GM12874 (cell line): ENCODE results near the gene NFIA.

Experiments
- CTCF ChIP-seq: IDR thresholded peaks from 2 replicates; pipeline ENCODE4 v1.5.1; 2011; ENCODE audit warnings: low read depth, mild to moderate bottlenecking, control low read depth, low read length, moderate library complexity; ENCODE audit not compliant: insufficient read depth

The NFIA gene

GRCh38 chr1:61472876-61473275, 390.5 kb downstream of the NFIA start:
- TF ChIP-seq CTCF: no peak

- no peak for TF ChIP-seq CTCF
These were observed 392.0 kb downstream of the NFIA start for GRCh38 chr1:61474269-61474817.

- no peak for TF ChIP-seq CTCF
These were observed 392.6 kb downstream of the NFIA start for GRCh38 chr1:61474963-61475362.

GRCh38 chr1:61477301-61477700, 394.9 kb downstream of the NFIA start:
- TF ChIP-seq CTCF: no peak

GRCh38 chr1:61480273-61480935, 398.0 kb downstream of the NFIA start:
- no peak for TF ChIP-seq CTCF

- TF ChIP-seq CTCF: no peak
These were observed 399.0 kb downstream of the NFIA start for GRCh38 chr1:61481315-61481715.

- no peak for TF ChIP-seq CTCF
These were observed 399.9 kb downstream of the NFIA start for GRCh38 chr1:61482170-61482734.
